Endothelial cell (in vitro differentiated cells): ENCODE measurements around the gene GPR21. TPM values are rescaled to one million over a fixed set of nuclear protein-coding genes. Genes with fewer than 3 reads are reported as not detected.

Experiments used
- DNase-seq: peaks from one replicate; pipeline ENCODE4 v3.0.0; 2021; ENCODE audit warnings: low spot score
- H3K27ac Mint-ChIP-seq: one replicate; pipeline ENCODE4 v1.8.0; 2021; ENCODE audit warnings: mixed read lengths, inconsistent platforms; ENCODE audit not compliant: unreplicated experiment
- H3K27me3 Mint-ChIP-seq: one replicate; pipeline ENCODE4 v1.8.0; 2021; ENCODE audit warnings: mild to moderate bottlenecking, moderate library complexity, mixed read lengths, inconsistent platforms; ENCODE audit not compliant: unreplicated experiment
- H3K36me3 Mint-ChIP-seq: one replicate; pipeline ENCODE4 v1.8.0; 2021; ENCODE audit warnings: mild to moderate bottlenecking, low read depth, mixed read lengths, inconsistent platforms; ENCODE audit not compliant: unreplicated experiment
- H3K4me1 Mint-ChIP-seq: one replicate; pipeline ENCODE4 v1.8.0; 2021; ENCODE audit warnings: mild to moderate bottlenecking, mixed read lengths, inconsistent platforms; ENCODE audit not compliant: unreplicated experiment
- H3K4me3 Mint-ChIP-seq: one replicate; pipeline ENCODE4 v1.8.0; 2021; ENCODE audit warnings: mild to moderate bottlenecking, mixed read lengths, inconsistent platforms; ENCODE audit not compliant: unreplicated experiment
- H3K9me3 Mint-ChIP-seq: one replicate; pipeline ENCODE4 v1.8.0; 2021; ENCODE audit warnings: mixed read lengths, inconsistent platforms; ENCODE audit not compliant: unreplicated experiment
- CTCF ChIP-seq: fragments of 200-600 bp; sonication (generic); IDR thresholded peaks from one replicate; pipeline ENCODE4 v1.5.0; 2021; ENCODE audit warnings: antibody characterized with exemption; ENCODE audit not compliant: unreplicated experiment
- total RNA-seq: library from RNA; stranded (reverse); fragmentation: NEBNext Ultra II Directional; extraction: Animal tissue kit (Norgen Biotek cat#: 25700); gene quantifications from one replicate; pipeline ENCODE4 v1.2.1, GENCODE V29; 2021; ENCODE audit not compliant: unreplicated experiment

Gene GPR21
- total RNA-seq, 1 donor from 2014 or later: 1.8 TPM

- Mint-ChIP-seq H3K27me3 (peaks cover 5% of the 10 kb centered on the region), H3K9me3 (no peaks in the 10 kb centered on the region), H3K27ac (no peak overlapping the region), H3K4me3 (no peak overlapping the region), H3K4me1 (peaks cover 34% of the 10 kb centered on the region), H3K36me3 (peaks cover 9% of the 10 kb centered on the region)
- no peak for TF ChIP-seq CTCF
- no peak for DNase-seq
These were observed 4.5 kb upstream of the GPR21 start for GRCh38 chr9:123028973-123029372.

GRCh38 chr9:123031963-123032362 is 1.5 kb upstream of the GPR21 start:
- H3K4me3 Mint-ChIP-seq: no peak overlapping the region
- TF ChIP-seq CTCF: no peak
- peaks cover 9% of the 10 kb centered on the region for H3K36me3 Mint-ChIP-seq
- peak overlapping the region; percentile 84 for H3K27ac Mint-ChIP-seq
- DNase-seq: no peak
- H3K4me1 Mint-ChIP-seq: peaks cover 59% of the 10 kb centered on the region
- no peaks in the 10 kb centered on the region for H3K9me3 Mint-ChIP-seq
- H3K27me3 Mint-ChIP-seq: peaks cover 9% of the 10 kb centered on the region

- Mint-ChIP-seq H3K27ac (peak overlapping the region; percentile 94), H3K9me3 (no peaks in the 10 kb centered on the region), H3K4me3 (peak overlapping the region; percentile 92), H3K27me3 (peaks cover 9% of the 10 kb centered on the region), H3K36me3 (peaks cover 9% of the 10 kb centered on the region), H3K4me1 (peaks cover 67% of the 10 kb centered on the region)
- no peak for DNase-seq
- no peak for TF ChIP-seq CTCF
These were observed 566 bp downstream of the GPR21 start for GRCh38 chr9:123033864-123034601.

GRCh38 chr9:123034881-123035510 is 1.5 kb downstream of the GPR21 start:
- TF ChIP-seq CTCF: no peak
- Mint-ChIP-seq H3K9me3 (no peaks in the 10 kb centered on the region), H3K4me1 (peaks cover 75% of the 10 kb centered on the region), H3K27ac (peak overlapping the region; percentile 38), H3K4me3 (peak overlapping the region; percentile 92), H3K36me3 (peaks cover 9% of the 10 kb centered on the region), H3K27me3 (peaks cover 9% of the 10 kb centered on the region)
- DNase-seq: no peak

- Mint-ChIP-seq H3K4me1 (peaks cover 82% of the 10 kb centered on the region), H3K9me3 (no peaks in the 10 kb centered on the region), H3K27me3 (peaks cover 9% of the 10 kb centered on the region), H3K4me3 (peak overlapping the region; percentile 92), H3K27ac (no peak overlapping the region), H3K36me3 (peaks cover 9% of the 10 kb centered on the region)
- no peak for DNase-seq
- TF ChIP-seq CTCF: no peak
These were observed 2.3 kb downstream of the GPR21 start for GRCh38 chr9:123035791-123036190.
